ENCODE measurements around the gene CCKAR. TPM values are rescaled to one million over a fixed set of nuclear protein-coding genes. Genes with fewer than 3 reads are reported as not detected.

CCKAR gene
- polyA plus RNA-seq, 1 donor, result not detected

- DNase-seq (ENCODE audit: low read depth), result no peak
Observed at GRCh38 chr4:26490960-26491284, 638 bp upstream of the CCKAR start.

DNA sequence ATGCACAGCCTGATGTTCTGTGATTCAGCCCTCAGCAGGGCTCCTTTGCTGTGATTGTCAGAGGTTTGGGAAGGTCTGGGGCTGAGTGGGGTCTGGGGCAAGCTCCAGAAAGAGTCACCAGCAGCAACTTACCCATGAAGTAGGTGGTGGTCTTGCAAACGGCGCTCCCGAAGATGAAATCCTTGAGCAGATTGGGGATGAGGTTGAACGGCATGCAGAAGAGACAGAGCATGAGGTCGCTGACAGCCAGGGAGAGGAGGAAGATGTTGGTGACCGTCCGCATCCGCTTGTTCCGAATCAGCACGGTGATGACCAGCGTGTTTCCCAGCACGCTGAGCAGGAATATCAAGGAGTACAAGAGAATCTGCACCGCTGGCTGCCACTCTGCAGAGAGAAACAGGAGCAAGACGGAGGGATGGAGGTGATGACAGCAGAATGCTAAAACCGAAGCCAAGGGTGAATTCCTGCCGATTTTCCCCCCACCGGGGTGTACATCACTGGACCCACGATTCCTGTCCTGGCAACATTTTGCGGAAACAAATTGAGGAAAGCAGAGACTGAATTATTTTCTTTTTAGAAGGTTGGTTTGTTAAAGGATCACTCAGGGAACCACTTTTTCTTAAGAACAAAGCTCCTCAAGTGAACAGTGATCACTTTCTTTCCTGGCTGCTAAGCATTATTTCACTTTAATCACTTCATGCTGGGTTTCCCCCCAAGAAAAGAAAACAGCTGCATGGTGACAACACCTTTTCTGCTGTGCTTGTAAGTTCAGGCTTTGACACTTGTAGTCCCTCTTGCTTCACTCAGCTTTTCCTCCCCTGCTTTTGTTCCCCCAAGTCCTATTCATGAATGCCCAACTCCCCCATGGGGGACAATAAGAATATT lies 941 bp downstream of the CCKAR start:
- DNase-seq (ENCODE audit: low read depth), result no peak

DNA sequence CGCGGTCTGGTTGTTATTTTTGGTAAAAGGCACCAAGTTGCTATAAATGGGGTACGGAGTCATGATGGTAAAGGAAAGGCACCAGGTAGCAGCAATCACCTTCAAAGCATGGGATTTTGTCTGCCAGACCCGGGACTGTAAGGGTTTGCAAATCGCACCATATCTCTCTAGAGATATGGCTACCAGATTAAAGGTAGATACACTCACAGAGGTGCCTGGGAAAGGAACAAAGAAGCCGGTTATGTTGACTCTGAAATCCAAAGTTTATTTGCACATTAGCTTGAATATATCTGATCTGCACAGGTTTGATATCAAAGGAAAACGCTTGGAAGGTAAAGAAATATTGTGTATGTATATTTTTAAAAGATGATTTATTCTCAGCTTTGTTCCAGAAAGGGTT lies 4.6 kb downstream of the CCKAR start:
- no peak for DNase-seq (ENCODE audit: low read depth)

GRCh38 chr4:26484516-26484915 lies 5.8 kb downstream of the CCKAR start:
- no peak for DNase-seq (ENCODE audit: low read depth)

- no peak for DNase-seq (ENCODE audit: low read depth)
Observed at GRCh38 chr4:26484032-26484515, 6.2 kb downstream of the CCKAR start.

DNA sequence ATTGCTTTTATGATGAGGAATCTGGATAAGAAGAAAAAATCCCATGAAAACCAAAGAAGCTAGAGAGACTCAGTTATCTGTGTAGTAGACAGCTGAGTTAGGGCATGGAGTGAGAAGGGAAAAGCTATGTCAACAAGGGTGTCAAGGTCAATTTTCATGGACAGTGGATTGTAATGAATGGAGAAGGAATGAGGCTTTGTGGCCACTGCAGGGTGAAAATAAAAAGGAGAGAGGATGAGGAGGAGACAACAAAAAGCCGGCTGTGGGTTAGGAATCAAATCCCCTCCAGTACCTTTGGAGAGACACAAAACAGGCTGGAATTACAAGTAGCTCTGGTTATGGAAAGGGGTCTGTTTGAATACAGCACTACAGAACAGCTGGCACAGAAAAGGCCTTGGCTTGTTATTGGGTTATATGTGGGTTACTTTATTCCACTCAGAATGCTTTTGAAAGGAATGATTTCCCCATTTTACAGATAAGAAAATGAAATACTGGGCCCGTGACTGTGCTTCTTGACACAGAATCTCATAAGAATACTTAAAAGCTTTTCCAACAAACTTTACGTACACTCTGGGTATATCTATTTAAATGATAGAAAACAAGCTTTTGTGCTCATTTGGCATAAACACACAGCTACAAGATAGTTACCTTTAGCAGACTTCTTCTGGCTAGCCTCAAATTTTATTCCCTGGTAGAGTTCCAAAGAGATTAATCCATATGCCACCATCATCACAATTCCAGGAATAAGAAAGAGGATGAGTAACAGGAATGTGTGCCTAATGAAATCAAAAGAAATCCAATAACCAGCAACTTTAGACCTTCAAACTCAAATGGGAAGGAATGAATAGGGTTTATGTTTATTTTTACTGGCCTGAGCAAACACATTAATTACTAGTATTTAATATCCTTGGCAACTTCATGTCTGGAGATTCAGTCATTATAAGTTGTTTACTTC lies 7.5 kb downstream of the CCKAR start:
- DNase-seq (ENCODE audit: low read depth), result no peak

DNA sequence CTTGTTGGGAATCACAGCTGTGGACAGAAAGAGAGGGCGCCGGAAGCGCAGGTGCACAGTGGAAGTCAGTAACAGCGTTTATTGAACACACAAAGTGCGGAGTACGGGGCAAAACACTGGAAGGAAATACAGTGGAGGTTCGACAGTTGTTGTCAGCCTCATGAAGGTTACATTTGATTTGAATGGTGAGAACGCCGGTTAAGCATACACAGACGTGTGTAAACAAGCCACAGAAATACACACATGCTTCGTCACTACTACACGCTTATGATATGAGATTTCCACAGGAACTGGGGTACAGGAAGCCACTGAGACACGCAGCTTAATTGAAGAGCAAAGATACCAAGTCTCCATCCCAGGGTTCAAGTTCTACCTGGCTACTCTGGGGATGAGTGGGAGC lies 12.0 kb downstream of the CCKAR start:
- no peak for DNase-seq (ENCODE audit: low read depth)

DNA sequence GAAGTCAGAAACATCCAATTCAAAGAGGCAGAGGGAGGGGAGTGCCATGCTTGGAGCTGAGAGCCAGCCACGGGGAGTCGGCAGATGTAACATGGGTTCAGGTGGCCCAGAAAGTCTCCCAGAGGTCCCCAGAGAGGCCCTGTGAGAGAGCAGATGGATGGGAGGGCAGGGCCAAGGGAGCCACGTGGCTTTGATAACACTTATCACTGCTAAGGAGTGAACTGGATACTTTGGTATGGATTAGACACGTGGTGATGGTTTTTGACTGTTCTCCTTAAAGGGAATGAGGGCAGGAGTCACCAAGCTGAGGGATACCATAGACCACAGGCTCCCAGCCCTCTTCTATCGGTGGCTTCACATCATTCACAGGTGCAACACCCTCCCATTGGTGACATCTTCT lies 13.7 kb downstream of the CCKAR start:
- no peak for DNase-seq (ENCODE audit: low read depth)

DNA sequence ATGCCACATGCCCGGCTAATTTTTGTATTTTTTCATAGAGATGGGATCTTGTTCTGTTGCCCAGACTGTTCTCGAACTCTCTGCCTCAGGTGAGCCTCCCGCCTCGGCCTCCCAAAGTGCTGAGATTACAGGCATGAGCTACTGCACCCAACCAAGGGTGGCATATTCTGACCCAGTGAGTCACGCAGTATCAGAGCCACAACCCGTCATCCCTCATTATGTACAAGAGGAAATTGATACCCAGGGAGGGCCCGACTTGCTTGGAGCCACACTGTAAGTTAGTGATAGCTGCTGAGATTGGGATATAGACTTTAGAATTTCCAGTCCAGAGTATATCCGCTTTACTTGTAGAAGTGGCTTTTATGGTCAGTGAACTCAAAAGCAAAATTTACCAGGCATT lies 14.6 kb downstream of the CCKAR start:
- DNase-seq (ENCODE audit: low read depth), result no peak

- DNase-seq (ENCODE audit: low read depth), result no peak
Observed at GRCh38 chr4:26474551-26474950, 15.7 kb downstream of the CCKAR start.

DNA sequence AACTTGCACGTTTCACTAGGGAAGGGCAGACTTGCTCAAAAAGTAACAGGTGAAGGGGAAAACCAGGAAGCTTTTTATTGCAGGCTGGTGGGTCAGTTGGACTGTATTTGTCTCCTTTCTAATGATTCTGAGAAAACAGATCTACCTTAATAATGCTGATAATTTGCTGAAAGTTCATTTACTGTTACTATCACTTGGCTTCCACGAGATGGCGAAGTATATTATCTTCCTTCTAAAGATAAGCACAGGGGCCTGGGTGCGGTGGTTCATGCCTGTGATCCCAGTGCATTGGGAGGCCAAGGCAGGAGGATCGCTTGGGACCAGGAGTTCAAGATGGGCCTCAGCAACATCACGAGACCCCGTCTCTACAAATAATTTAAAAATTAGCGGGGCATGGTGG lies 16.4 kb downstream of the CCKAR start:
- no peak for DNase-seq (ENCODE audit: low read depth)

DNA sequence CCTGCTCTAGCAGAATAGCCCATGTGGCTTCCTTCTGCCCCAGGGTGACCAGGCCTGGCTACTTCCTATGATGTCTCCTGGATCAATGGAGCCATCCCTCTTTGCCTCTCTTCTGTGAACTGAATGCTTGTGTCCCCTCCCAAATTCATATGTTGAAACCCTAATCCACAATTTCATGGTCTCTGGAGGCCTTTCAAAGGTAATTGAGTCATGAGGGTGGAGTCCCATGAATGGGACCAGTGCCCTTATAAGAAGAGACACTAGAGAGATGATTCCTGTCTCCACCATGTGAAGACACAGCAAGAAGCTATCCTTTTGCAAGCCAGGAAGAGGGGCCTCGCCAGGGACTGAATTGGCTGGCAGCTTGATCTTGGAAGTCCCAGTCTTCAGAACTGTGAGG lies 18.4 kb downstream of the CCKAR start:
- DNase-seq (ENCODE audit: low read depth), result no peak

DNA sequence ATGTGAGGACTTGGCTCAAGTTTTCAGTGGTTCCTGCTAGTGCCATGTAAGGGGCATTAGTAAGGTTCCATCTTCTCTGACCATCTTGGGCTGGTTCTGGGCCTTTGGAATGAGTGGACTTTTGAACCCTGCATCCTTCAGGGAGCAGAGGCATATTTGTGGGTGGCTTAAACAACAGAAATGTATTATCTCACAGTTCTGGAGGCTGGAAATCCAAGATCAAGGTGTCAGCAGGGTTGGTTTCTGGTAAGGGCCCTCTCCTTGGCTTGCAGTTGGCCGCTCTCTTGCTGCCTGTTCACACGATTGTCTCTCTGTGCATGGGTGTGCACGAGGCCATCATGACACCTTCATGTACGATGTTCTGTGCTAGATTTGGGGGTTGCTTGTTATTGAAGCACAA lies 21.3 kb downstream of the CCKAR start:
- no peak for DNase-seq (ENCODE audit: low read depth)

DNA sequence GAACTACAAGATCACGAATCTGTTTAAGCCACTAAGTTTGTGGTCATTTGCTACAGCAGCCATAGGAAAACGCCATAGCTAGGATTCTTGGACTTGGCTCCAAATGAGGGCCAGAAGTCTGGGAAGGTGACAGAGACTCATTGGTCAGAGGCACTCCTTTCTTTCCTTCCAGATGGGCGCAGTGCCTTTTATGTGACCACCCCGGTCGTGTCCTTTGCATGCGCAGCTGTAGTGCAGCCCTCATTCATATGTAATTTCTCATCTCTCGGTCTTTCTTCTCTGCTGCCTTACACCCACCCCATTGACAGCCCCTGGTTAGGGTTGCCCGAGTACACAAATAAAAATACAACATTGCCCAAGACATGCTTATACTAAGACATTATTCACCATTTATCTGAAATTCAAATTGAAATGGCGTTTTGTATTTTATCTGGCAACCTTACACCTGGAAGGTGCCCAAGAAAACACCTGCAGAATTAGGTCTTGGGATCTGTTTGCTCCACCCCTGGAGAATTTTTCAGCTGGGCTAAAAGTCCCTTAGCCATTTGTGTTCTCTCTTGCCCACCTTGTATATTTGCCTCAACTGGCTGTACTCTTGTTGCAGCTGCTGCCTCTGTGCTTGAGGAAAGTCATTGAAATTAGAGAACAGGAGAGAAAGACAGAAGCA lies 21.9 kb downstream of the CCKAR start:
- DNase-seq (ENCODE audit: low read depth), result no peak

GRCh38 chr4:26467724-26468123 lies 22.6 kb downstream of the CCKAR start:
- no peak for DNase-seq (ENCODE audit: low read depth)

DNA sequence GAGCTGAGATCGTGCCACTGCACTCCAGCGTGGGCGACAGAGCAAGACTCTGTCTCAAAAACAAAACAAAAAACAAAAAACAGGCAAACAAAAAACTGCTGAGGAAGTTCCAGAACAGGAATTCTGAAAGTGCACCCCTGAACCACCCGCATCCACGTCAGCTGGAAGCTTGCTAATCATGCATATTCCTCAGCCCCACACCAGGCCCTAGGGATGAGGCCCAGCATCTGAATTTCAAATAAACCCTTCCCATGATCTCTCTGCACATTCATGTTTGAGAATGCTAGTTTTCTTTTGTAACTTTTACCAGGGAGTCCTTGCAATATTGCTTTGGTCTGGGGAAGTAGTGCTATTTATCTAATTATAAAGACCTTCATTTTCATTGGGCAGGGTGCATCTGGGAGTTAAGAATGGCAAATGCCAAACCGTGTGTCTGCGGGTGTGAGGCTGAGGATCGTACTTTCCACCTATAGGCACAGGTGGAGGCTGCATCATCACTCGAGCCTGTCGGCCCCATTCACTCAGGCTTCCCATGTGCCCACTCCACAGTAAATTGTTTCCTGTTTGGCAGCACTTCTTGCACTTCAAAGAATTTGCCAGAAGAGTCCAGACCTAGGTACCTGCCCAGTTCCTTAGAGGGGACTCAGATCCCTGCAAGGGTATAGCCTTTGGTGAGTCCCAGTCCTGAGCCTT lies 23.6 kb downstream of the CCKAR start:
- DNase-seq (ENCODE audit: low read depth), result no peak

GRCh38 chr4:26464420-26465095 lies 25.7 kb downstream of the CCKAR start:
- no peak for DNase-seq (ENCODE audit: low read depth)

DNA sequence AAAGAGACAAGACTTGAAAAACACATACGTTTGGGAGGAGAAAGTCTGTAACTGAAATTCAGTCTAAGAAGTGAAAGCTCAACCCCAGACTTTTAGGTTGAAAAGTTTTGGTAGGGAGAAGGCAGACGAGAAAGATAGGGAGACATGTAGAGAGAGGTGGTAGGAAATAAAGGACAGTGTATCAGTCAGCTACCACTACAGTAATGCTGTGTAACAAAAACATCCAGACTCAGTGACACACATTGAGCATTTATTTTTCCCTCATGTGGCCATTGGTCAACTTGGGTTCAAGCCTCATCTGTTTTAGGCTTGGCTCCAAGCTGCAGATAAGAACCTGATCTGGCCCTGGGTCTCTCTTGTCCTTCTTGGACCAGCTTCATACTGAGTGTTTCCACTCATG lies 26.9 kb downstream of the CCKAR start:
- DNase-seq (ENCODE audit: low read depth), result no peak

GRCh38 chr4:26462874-26463273 lies 27.4 kb downstream of the CCKAR start:
- peak; percentile 29 for DNase-seq (ENCODE audit: low read depth)

DNA sequence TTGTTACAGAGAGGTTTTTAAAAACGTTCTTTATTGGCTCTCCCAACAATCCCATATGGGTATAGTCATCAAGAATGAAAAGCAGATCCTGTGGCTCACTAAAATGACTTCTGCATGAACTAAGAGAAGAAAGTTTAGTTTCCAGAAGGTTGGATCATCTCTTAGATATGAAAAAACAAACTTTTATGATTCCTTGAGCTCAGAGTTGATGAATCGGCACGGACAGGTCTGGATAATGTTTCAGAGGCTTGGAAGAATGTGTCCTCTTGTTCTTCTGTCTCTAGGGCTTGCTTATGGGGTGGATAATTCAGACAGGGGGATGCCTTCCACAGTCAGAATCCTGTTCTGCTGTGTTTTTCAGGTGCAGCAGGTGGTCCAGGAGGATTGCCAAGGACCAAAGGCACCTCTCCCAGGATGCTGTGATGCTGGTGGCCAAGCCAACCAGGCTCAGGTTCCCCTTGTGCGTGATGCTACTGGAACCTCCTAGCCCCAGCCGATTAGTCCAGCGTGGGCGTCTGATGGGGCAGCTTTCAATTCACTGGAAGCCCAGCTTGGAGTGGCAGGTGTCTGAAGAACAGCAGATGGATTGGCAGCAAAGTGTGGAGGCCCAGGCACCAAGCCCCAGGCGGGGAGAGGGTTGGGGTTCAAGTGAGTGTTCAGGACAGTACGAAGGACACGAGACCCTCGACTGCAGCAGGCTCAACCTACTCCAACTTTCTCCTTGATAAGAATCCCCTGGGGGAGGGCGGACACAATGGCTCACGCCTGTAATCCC lies 30.3 kb downstream of the CCKAR start:
- DNase-seq (ENCODE audit: low read depth), result no peak

Data from forelimb muscle (tissue), 1 donor.